K562 (cell line): ENCODE results near the gene RUNX3. TPM values are rescaled to one million over a fixed set of nuclear protein-coding genes. Genes with fewer than 3 reads are reported as not detected.

ENCODE experiments used
- CBFA2T2 ChIP-seq: fragments of 450-650 bp; conservative IDR thresholded peaks from 2 replicates; pipeline ENCODE4 v1.6.1; 2017; ENCODE audit warnings: mild to moderate bottlenecking
- CEBPG ChIP-seq, 3 experiments: fragments of 200-800 bp in 1 of 3; sonication (Bioruptor generic) in 1 of 3; sonication (generic) in 1 of 3; formaldehyde crosslinking in 1 of 3; IDR thresholded peaks in 2 of 3; conservative IDR thresholded peaks in 1 of 3; 2 replicates each; pipeline versions ENCODE4 v1.6.1 to v1.8.0; 2016 to 2022; ENCODE audit warnings: missing compliant biosample characterization in 2 of 3, missing genetic modification characterization in 2 of 3, mild to moderate bottlenecking in 1 of 3, missing genetic modification reagents in 1 of 3
- CHD4 ChIP-seq: fragments of 200-600 bp; sonication (generic); IDR thresholded peaks from 3 replicates; pipeline ENCODE4 v1.6.1; 2012; ENCODE audit warnings: low read depth, mild to moderate bottlenecking, mixed read lengths, low read length, inconsistent platforms; ENCODE audit not compliant: insufficient read depth, insufficient replicate concordance, poor library complexity, severe bottlenecking
- FOXP1 ChIP-seq: sonication (generic); formaldehyde crosslinking; IDR thresholded peaks from 2 replicates; pipeline ENCODE4 v1.8.0; 2022; ENCODE audit warnings: mild to moderate bottlenecking, missing genetic modification reagents
- FUS ChIP-seq: fragments of 200-400 bp; formaldehyde crosslinking; optimal IDR thresholded peaks from 2 replicates; pipeline ENCODE3; 2017; ENCODE audit warnings: low read depth, low read length
- HNRNPLL ChIP-seq: fragments of 200-400 bp; formaldehyde crosslinking; IDR thresholded peaks from 2 replicates; pipeline ENCODE4 v1.6.1; 2017; ENCODE audit warnings: low read length, low read depth, mild to moderate bottlenecking; ENCODE audit not compliant: poor library complexity, severe bottlenecking
- HNRNPUL1 ChIP-seq: fragments of 200-400 bp; formaldehyde crosslinking; IDR thresholded peaks from 2 replicates; pipeline ENCODE4 v1.6.1; 2017; ENCODE audit warnings: low read length
- KDM5B ChIP-seq: fragments of 200-600 bp; sonication (generic); IDR thresholded peaks from 2 replicates; pipeline ENCODE4 v1.6.1; 2012; ENCODE audit warnings: low read depth, mild to moderate bottlenecking, moderate library complexity, low read length, control low read depth, inconsistent platforms; ENCODE audit not compliant: insufficient replicate concordance
- NKRF ChIP-seq: fragments of 450-650 bp; IDR thresholded peaks from 2 replicates; pipeline ENCODE4 v1.6.1; 2016; ENCODE audit warnings: borderline replicate concordance
- NR2F6 ChIP-seq: fragments of 450-650 bp; formaldehyde crosslinking; IDR thresholded peaks from 2 replicates; pipeline ENCODE4 v1.4.0; 2020; ENCODE audit warnings: mild to moderate bottlenecking
- PHB ChIP-seq: fragments of 250-450 bp; sonication (Bioruptor Pico); IDR thresholded peaks from 2 replicates; pipeline ENCODE4 v1.5.0; 2021
- PHF20 ChIP-seq: fragments of 450-650 bp; IDR thresholded peaks from 2 replicates; pipeline ENCODE4 v1.6.1; 2018; ENCODE audit not compliant: partially characterized antibody
- SMARCC2 ChIP-seq: fragments of 450-650 bp; IDR thresholded peaks from 2 replicates; pipeline ENCODE4 v1.6.1; 2017; ENCODE audit warnings: antibody characterized with exemption, moderate library complexity, mild to moderate bottlenecking, low read depth
- TCF7L2 ChIP-seq: fragments of 150-350 bp; IDR thresholded peaks from 2 replicates; pipeline ENCODE4 v1.6.1; 2016; ENCODE audit warnings: low read depth, mild to moderate bottlenecking, low read length, moderate library complexity
- TRIM24 ChIP-seq, 2 experiments: fragments of 450-650 bp; IDR thresholded peaks; 2 replicates each; pipeline ENCODE4 v1.6.1; 2016
- ZKSCAN8 ChIP-seq: fragments of 200-800 bp; sonication (Bioruptor generic); IDR thresholded peaks from 2 replicates; pipeline ENCODE4 v1.6.1; 2016; ENCODE audit warnings: missing genetic modification characterization, missing compliant biosample characterization
- ZNF146 ChIP-seq: IDR thresholded peaks from one replicate; pipeline ENCODE4 v1.6.1; 2018; ENCODE audit warnings: missing compliant biosample characterization; ENCODE audit not compliant: unreplicated experiment
- ZNF668 ChIP-seq: fragments of 250-450 bp; sonication (Bioruptor Pico); IDR thresholded peaks from 2 replicates; pipeline ENCODE4 v1.8.0; 2022; ENCODE audit warnings: mild to moderate bottlenecking, inconsistent platforms
- polyA plus RNA-seq, 8 experiments: library from polyadenylated mRNA; depleted of rRNA in 4 of 8; stranded (reverse) in 5 of 8; unstranded in 3 of 8; fragments of >200 nt; fragmentation: Nextera tagmentation in 2 of 8; fragmentation: Illumina TruSeq in 1 of 8; extraction: Ambion mirVana in 2 of 8; extraction: Trizol in 1 of 8; gene quantifications; 2 replicates each; pipeline versions ENCODE4 v1.2.1 to v1.2.3, GENCODE V29; 2011 to 2014; ENCODE audit warnings: inconsistent platforms in 1 of 8, missing spikeins in 1 of 8
- total RNA-seq, 7 experiments: library from RNA; depleted of rRNA in 6 of 7; stranded (reverse); fragments of >200 nt in 6 of 7; fragmentation: Illumina TruSeq in 2 of 7; extraction: Trizol in 2 of 7; gene quantifications; 2 replicates each; pipeline versions ENCODE4 v1.2.1 to v1.2.3, GENCODE V29; 2011 to 2021; ENCODE audit warnings: low replicate concordance in 1 of 7
- TF ChIP-seq, protein P1 (sequence below), 2 experiments: fragments of 200-800 bp in 1 of 2; sonication (Bioruptor generic) in 1 of 2; sonication (generic) in 1 of 2; formaldehyde crosslinking in 1 of 2; IDR thresholded peaks in 1 of 2; conservative IDR thresholded peaks in 1 of 2; 2 replicates each; pipeline versions ENCODE4 v1.5.0 to v1.6.1; 2016 to 2020; ENCODE audit warnings: missing compliant biosample characterization in 1 of 2, missing genetic modification characterization in 1 of 2, missing genetic modification reagents in 1 of 2
- TF ChIP-seq, protein P2 (sequence below): fragments of 450-650 bp; formaldehyde crosslinking; IDR thresholded peaks from 2 replicates; pipeline ENCODE4 v1.4.0; 2020; ENCODE audit warnings: mild to moderate bottlenecking, moderate library complexity
- TF ChIP-seq, protein P3 (sequence below): sonication (generic); formaldehyde crosslinking; IDR thresholded peaks from 2 replicates; pipeline ENCODE4 v1.8.1; 2023; ENCODE audit warnings: mild to moderate bottlenecking, missing genetic modification reagents, moderate library complexity

The RUNX3 gene
- total and polyA plus RNA-seq, 9 of the 15 experiments (the other 6 are each of a cell fraction or from before 2014, with no cell fraction given): 0.01 to 0.64 (median 0.09) TPM

DNA sequence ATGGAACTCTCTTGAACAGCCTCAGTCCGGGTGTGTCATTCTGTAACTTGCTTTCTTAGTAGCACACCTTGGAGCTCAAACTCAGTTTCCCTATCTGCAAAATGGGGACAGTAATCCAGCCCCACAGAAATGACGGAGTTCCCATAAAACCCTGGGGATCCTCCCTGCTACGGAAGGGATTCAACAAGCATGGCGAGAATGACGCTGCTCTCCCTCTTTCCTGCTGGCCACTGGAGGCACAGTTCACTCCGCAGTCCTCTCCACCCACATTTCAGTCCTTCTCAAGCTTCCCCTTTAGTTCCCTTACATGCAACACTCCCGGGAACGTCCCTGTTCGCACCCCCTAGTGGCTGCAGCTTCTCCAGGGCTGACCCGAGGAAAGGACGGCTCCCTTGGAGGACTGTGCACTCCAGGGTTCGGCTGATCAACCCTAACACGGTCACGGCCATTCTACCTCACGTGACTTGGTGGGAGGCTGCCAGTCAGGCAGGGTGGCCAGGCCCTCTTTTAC lies 20.6 kb downstream of the RUNX3 start (continued):
- TF ChIP-seq PHF20: no peak
- TF ChIP-seq FUS: no peak
- TF ChIP-seq NR2F6 (CRISPR knock-in tag): no peak
- no peak for TF ChIP-seq ZNF146 (CRISPR knock-in tag)
- no peak for TF ChIP-seq TCF7L2
- peak in 1 of 2 experiments; percentile 31; a peak in 1 of 4 replicates for TF ChIP-seq TRIM24 (IDR thresholded peaks at IDR 0.05)
- no peak; the same call in 1 of the 2 replicates for TF ChIP-seq NKRF
- no peak for TF ChIP-seq CEBPG (CRISPR knock-in tag; IDR thresholded peaks at IDR 0.05)
- TF ChIP-seq CEBPG (tag; conservative IDR thresholded peaks at IDR 0.05 in 1 of 2, IDR thresholded peaks at IDR 0.05 in 1 of 2): no peak
- TF ChIP-seq ZNF668: no peak
- no peak for TF ChIP-seq PHB (CRISPR knock-in tag)
- TF ChIP-seq, protein P1, sequence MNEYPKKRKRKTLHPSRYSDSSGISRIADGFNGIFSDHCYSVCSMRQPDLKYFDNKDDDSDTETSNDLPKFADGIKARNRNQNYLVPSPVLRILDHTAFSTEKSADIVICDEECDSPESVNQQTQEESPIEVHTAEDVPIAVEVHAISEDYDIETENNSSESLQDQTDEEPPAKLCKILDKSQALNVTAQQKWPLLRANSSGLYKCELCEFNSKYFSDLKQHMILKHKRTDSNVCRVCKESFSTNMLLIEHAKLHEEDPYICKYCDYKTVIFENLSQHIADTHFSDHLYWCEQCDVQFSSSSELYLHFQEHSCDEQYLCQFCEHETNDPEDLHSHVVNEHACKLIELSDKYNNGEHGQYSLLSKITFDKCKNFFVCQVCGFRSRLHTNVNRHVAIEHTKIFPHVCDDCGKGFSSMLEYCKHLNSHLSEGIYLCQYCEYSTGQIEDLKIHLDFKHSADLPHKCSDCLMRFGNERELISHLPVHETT (CRISPR knock-in tag; conservative IDR thresholded peaks at IDR 0.05 in 1 of 2, IDR thresholded peaks at IDR 0.05 in 1 of 2): no peak
- TF ChIP-seq, protein P2, sequence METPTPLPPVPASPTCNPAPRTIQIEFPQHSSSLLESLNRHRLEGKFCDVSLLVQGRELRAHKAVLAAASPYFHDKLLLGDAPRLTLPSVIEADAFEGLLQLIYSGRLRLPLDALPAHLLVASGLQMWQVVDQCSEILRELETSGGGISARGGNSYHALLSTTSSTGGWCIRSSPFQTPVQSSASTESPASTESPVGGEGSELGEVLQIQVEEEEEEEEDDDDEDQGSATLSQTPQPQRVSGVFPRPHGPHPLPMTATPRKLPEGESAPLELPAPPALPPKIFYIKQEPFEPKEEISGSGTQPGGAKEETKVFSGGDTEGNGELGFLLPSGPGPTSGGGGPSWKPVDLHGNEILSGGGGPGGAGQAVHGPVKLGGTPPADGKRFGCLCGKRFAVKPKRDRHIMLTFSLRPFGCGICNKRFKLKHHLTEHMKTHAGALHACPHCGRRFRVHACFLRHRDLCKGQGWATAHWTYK: no peak
- no peak for TF ChIP-seq KDM5B
- no peak for TF ChIP-seq CBFA2T2
- TF ChIP-seq CHD4: peak; percentile 95
- no peak for TF ChIP-seq SMARCC2
- TF ChIP-seq ZKSCAN8 (CRISPR knock-in tag): no peak
- no peak for TF ChIP-seq HNRNPUL1
- TF ChIP-seq, protein P3, sequence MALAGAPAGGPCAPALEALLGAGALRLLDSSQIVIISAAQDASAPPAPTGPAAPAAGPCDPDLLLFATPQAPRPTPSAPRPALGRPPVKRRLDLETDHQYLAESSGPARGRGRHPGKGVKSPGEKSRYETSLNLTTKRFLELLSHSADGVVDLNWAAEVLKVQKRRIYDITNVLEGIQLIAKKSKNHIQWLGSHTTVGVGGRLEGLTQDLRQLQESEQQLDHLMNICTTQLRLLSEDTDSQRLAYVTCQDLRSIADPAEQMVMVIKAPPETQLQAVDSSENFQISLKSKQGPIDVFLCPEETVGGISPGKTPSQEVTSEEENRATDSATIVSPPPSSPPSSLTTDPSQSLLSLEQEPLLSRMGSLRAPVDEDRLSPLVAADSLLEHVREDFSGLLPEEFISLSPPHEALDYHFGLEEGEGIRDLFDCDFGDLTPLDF (CRISPR knock-in tag): no peak
- TF ChIP-seq HNRNPLL: no peak
- no peak for TF ChIP-seq FOXP1 (CRISPR knock-in tag)
